HL-60/S4 treated with phorbol 12-myristate 13-acetate at 8.2 ng/mL for 4 days and 3 days (cell line): ENCODE measurements around the gene ERN2.

Source experiments
- in situ Hi-C: fragments of 300-500 bp; cut with MboI; formaldehyde crosslinking; loops from 2 replicates; pipeline ENCODE4 v1.15.0; 2022; ENCODE audit warnings: low sequenced_read_pairs

Gene ERN2

DNA sequence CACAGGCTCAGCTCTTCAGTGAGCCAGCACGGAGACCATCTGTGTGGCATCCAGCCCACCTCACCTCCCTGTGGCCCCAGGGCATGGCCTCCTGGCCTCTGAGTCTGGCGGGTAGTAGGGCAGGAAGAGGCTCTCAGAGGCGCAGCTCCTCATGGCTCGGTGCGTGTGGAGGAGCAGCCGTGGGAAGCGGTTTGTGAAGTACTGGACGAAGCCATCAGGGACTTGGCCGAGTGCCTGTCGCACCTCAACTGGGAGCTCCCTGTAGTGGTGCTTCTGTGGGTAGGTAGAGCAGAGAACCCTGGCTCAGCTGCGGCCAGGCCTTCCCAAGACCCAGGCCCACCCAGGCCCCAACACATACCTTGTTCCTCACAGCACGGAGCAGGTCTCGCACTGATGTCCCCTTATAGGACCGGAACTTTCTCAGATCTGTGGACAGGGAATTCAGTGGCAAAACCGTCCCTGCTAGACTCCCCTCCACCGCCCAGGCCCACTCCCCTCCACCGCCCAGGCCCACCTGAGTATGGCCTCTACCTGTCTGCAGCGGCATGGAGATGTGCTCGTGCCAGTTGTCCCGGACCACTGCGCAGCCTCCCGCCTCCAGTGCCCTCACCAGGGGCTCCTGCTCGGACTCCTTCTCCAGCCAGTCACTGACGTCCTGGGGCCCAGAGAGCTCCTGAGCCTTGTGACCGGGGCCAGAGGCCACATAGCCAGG, 22.1 kb downstream of the ERN2 start:
- in situ Hi-C loops: no loop called here

DNA sequence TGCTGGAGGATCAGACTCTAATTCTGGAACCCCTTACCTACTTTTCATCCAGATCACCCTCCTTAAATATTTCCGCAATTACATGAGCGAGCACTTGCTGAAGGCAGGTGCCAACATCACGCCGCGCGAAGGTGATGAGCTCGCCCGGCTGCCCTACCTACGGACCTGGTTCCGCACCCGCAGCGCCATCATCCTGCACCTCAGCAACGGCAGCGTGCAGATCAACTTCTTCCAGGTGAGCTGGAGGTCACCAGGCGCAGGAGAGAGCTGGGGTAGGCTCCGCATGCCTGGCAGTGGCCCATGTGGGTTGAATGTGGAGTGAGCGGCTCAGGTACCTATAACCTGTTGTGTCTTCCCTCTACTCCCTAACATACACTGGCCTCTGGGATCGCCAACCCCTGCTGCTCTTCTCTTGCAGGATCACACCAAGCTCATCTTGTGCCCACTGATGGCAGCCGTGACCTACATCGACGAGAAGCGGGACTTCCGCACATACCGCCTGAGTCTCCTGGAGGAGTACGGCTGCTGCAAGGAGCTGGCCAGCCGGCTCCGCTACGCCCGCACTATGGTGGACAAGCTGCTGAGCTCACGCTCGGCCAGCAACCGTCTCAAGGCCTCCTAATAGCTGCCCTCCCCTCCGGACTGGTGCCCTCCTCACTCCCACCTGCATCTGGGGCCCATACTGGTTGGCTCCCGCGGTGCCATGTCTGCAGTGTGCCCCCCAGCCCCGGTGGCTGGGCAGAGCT, 23.4 kb downstream of the ERN2 start:
- in situ Hi-C loops: no loop called here

DNA sequence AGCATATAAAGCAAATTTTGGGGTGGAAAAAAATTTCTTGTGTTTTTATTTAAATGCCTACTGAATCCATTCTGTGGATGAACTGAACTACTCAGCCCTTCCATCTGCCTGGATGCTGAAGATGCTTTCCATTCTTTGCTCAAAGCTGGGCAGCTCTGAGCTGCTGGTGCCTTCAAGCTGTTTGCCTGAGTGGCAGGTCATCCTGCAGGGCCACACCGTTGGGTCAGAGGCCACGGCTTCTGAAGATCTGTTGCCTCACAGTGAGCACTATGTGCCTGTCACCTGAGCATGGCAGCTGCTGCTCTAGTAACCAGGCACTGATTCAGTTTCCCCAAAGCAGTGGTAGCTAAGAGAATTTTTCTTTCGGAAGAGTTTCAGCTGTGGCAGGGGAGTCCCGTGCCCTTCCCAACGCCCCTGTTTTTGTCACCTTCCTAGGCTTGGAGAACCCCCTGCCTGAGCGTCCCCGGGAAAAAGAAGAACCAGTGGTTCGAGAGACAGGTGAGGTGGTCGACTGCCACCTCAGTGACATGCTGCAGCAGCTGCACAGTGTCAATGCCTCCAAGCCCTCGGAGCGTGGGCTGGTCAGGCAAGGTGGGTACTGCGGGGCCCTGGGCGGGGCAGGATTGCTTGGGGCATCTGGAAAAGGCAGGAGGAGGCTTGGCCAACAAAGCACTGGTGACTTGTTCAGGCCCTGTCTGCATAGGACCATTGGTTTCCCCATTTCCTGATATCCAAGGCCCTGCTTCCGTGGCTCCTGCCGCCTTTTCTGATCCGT, 25.8 kb downstream of the ERN2 start:
- in situ Hi-C loops: no loop called here

DNA sequence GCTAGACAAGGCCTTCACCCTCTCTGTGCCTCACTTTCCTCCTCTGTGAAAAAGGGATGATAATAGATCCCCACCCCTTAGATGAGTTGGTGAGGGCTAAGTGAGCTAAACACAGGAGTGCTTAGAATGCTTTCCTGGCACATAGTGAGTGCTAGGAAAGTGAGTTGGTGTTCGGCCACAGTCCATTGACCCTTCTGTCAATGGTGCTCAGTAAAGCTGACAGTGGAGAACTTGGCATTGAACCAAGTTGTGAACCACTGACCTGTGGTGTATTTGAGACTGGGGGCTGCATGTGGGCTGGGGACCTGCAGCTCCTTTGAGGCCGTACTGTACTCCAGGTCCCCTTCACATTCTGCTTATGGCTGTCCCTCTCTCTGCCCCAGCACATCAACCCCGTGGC, 29.5 kb downstream of the ERN2 start:
- in situ Hi-C loops: no loop called here

DNA sequence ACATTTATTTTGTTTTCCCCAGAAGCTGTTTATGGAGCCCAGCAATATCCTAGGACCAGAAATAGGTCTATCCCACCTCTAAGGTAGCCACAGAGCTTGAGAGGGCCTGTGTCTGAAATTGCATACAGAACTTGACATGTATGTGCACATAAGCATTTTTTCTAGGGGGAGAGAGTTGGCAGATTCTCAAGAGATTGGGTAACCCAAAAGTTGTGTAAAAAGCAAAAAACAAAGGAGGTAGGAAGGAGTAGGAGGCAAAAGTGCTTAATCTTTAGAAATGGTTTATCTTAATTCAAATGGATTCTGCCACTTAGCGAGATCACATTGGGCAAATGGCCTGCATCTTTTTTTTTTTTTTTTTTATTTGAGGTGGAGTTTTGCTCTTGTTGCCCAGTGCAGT, 30.8 kb downstream of the ERN2 start:
- in situ Hi-C loops: no loop called here

DNA sequence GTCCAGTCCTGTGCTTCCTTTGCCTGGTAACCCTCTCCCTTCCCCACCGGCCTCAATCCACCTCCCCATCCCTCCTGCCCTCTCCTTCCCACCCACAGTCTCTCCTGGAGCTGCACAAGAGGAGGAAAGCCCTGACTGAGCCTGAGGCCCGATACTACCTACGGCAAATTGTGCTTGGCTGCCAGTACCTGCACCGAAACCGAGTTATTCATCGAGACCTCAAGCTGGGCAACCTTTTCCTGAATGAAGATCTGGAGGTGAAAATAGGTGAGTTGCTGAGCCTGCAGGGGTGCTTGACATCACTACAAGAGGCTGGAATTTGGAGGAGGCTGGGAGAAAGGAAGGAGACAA, 33.1 kb downstream of the ERN2 start:
- in situ Hi-C loops: no loop called here

DNA sequence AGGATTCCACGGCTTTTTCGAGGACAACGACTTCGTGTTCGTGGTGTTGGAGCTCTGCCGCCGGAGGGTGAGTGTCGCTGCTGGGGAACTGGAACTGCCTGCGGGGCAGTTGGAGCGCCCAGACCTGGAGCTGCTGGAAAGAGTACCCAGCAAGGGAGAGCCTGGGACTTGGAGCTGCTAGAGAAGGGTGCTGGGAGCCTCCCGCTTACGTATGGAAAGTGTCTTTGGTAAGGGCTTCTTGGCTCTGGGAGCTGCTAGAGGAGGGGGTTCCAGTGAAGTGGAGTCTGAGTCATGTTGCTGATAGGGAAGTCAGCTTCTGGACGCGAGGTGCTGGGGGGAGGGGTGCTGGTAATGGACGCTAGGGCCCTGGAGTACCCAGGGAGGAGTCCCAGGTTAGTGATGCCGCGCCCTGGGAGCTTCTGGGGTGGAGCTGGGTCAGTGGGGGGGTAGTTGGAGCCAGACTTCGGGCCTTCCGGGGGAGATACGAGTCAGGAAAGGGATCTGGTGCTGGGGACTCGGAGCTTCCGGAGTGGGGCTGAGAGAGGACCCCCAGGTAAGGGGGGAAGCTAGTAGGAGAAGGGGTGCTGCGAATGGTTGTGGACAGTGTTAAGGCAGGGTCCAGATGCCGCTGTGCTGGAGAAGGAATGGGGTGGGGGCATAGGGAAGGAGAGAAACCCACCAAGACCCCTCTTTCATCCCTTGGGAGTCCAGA, 33.6 kb downstream of the ERN2 start:
- in situ Hi-C loops: no loop called here

DNA sequence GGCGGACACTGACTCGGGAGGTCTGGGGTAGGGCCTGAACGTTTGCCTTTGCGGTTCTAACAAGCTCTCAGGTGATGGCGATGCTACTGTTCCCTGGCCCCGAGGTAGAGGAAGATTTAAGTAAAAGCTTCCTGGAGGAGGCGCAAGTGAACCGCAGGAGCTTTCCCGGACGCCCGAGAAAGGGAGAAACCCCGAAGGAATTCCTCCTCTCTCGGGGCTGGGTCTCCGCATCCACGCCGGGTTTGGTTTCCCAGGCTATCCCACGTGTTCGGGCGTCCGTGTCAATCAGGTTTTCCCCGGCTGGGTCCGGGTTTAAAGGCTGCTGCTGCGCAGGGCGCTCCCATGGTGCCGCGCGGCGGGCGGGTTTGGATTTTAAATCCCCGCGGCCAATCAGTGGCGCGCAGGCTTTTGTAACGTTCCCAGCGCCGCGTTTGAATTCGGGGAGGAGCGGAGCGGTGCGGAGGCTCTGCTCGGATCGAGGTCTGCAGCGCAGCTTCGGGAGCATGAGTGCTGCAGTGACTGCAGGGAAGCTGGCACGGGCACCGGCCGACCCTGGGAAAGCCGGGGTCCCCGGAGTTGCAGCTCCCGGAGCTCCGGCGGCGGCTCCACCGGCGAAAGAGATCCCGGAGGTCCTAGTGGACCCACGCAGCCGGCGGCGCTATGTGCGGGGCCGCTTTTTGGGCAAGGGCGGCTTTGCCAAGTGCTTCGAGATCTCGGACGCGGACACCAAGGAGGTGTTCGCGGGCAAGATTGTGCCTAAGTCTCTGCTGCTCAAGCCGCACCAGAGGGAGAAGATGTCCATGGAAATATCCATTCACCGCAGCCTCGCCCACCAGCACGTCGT, 34.4 kb downstream of the ERN2 start, which contains the start of gene PLK1:
PLK1 (plus strand) TSS at position 460 of the 844 bp plus-strand sequence; CDS start at position 504, 44 bp downstream.
- in situ Hi-C loops: no loop called here

DNA sequence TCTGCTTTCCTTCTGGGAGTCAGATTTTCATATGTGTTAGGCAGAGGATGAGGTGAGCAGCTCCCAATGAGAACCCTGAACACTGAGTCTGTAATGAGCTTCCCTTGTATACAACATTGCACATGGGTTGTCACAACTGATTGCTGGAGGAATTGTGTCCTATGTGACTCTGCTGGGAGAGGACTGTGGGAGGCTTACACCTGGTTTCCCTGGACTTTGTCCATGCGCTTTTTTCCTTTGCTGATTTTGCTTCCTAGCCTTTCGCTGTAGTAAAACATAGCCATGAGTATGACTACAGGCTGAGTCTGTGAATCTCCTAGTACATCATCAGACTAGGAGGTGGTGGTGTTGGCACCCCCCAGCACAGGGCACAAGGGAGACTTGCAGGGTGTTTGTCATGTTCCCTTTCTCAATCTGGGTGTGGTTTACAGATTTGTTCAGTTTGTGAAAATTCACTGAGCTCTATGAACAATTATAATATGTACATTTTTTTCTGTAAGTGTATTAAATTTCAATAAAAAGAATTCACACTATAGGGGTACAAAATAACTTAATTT, 36.0 kb downstream of the ERN2 start:
- in situ Hi-C loops: no loop called here

DNA sequence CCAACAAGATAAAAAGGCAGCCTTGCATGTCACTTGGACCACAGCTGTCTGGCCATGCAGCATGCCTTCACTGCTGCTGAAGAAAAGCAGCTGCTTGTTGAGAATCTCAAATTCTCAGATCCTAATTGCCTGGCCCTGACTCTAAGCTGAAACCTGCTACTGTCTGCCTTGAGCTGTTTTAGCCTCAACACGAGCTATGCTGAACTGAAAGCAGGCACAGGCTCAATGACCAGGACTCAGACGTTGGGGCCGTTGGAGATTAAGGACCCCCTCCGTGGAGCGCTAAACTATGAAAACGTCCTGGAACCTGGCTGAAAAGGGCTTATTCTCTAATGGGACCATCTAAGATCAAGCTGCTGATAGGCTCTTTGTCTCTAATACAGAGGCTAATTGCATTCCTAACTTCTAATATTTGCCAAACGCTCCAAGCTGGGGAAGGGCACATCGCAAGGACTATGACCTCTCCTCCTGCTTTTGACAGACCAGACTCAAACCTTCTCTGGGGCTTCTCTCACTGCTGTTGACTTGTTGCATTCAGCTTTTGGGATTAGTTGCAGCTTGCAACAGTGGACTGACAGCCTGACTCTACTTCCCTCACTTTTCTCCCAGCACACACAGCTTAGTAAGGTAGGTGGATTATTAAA, 38.9 kb downstream of the ERN2 start:
- in situ Hi-C loops: no loop called here

DNA sequence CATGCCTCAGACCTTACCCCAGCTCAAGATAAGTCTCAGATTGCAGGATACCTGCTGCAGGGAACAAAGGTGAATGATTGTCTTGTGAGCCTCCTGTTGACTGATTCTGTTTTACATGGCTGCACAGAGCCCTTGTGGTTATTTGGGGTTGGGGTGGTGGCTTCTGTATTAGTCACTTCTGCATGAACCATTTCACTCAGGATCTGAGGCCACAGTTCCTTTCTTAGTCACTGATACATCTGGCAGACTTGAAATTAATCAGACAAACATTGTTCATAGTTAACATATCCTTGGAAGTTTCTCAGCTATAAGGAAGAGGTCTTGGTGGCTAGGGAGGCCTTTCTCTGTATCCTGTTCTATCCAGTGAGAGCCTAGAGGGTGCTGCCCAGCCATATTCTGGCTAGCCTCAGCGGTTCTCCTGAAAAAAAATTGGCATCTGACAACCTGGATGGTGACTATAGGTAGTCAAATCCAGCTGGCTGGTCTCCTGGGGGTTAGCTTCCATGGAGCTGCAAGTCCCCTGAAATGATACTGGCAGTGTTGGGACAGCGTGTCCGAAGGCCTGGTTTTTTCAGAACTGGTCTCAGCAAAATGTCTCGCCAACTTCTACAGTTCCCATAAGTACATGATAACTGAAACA, 42.8 kb downstream of the ERN2 start:
- in situ Hi-C loops: no loop called here

DNA sequence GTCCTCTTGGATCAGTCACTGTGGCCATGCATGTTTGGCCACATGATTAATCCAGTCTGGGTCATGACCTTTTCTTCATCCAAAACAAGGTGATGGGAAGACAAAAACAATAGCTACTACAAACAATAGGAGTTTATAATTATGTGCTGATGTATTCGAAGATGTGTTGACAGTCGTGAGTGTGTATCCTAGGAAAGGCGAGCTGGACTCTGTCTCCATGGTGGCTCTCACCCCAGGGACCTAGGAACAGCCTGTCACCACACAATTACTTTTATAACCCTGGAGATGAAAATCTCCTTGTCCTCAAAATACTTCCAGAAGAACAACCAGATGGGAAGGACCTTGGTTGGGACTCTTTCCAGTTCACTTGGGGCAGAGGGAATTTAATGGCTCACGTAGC, 44.1 kb downstream of the ERN2 start:
- in situ Hi-C loops: no loop called here

DNA sequence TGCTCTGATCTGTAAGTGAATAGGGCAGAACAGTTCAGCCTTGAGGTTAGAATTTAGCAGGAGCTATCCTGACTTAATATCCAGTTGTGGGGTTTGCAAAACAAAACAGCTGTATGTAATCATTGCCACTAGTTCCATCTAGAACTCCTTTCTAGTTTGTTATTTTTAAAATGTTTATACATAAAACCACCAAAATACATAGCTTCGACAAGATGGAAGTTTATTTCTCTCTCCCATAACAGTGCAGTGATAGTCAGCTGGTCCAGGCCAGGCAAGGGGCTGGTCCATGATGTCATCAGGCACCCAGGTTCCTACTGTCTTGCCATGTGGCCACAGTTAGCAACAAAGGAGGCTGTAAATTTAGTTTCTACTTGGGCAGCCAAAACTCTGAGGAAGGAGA, 44.8 kb downstream of the ERN2 start:
- in situ Hi-C loops: no loop called here

DNA sequence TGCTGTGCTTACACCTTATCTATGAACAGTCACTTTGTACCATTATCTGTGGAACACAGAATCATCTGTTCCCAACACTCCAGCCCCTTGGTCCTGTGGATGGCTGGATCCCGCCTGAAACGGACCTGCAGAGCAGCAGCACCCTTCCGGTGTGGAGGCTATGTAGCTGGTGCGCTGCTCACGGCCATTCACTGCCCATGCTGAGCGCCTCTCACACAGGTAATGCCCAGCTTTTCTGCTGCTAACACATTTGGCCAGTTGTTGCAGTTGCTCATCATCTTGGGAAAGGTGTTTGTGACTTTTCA, 45.7 kb downstream of the ERN2 start:
- in situ Hi-C loops: no loop called here

DNA sequence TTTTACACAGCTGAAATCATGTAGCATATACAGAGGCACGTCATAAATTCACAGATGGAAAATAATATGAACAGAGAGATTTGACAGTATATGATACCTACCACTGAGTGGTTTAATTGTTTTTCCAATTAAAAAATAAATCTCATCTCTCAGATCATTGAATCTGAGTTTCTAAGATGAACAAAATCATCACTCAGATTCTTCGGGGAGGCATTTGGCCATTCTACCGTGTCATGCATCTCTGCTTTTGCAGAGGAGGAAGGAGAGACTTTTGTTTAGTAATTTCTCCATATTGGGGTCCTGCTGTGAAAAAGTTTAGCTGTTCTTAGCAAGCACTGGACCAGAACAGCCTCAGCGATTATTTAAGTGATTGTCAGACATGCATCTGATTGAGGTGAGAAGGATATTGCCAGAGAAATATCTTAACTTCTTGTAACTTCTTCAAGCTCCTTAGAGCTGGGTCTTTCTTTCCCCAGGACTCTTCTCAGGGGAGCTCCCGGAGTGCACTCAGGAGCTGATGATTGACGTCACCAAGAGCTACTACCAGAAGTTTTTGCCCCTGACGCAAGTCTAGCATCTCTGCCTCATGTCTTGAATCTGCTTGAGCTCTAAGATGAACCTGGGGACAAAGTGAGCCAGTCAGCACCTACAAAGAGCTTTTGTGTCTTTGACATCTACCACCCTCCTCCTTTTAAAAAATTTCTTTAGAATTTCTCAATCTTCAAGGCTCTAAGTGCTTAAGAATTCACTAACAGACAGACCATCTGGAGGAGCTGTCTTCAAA, 46.3 kb downstream of the ERN2 start:
- in situ Hi-C loops: no loop called here

DNA sequence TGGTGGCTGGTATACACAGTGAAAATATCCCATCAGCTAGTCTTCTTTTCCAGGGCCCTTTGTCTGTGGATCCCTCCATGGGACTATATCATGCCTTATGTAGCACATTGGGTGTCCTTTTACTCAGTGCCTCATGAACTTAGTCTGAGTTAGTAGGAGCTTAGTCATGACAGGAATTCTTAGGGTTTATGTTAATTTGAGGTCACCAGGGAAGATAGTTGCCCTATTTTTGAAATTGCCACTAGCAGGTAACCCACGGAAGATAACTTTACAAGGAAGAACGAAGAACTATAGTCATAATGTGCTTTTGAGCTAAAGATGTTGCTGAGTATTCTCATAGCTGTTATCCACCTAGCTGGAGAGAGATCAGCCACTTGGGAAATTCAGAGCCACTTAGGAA, 49.1 kb downstream of the ERN2 start:
- in situ Hi-C loops: no loop called here

DNA sequence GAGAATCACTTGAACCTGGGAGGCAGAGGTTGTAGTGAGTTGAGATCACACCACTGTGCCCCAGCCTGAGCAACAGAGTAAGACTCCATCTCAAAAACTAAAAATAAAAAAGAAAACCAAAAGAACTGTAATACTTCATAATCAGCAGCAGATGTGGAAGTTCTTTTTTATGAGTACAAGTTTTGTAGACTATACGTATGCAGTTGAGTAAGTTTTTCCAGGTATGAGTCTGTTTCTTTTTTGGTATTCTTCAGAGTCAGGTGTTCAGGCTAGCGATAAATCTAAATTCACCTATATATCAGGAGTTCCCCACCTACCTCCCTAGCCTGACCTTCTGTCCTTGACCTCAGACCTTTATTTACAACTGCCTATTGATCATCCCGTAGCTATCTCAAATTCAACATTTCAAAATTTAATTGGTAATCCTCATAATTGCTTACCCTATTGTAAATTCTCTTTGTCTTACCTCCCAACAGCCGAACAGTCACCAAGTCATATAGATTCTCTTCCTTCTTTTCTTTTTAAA, 61.0 kb downstream of the ERN2 start:
- in situ Hi-C loops: no loop called here
